ENCODE measurements around the gene ESR1. TPM values are rescaled to one million over a fixed set of nuclear protein-coding genes. Genes with fewer than 3 reads are reported as not detected.

The ESR1 gene
- total RNA-seq, 4 donors from 2014 or later: 0.83 to 1.8 (median 1.3) TPM

DNA sequence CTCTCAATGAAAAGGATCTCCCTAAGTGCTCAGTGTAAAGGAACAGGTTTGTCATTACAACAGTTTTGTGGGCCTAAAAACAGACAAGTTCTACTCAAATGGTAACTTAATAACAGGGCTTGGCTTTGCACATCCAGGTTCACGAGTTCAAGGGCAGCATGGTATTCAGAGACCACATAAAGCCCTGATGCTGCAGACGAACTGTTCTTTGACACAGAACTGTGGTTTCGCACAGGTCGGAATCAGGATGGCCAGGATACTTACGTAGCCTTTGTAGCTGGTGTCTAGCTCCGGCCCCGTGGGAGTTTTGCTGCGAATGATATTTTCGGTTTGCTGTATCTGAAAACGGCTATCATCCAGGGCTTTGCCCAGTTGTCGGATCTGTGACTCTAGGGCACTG lies 335.9 kb downstream of the ESR1 start:
- H3K4me1 ChIP-seq: peaks cover 0 to 7% (median 3%) of the 10 kb centered on the region in 4 donors
- H3K27me3 ChIP-seq: no peaks in the 10 kb centered on the region
- no peak overlapping the region for H3K27ac ChIP-seq (replicated peaks in 1 of 4)
- no peaks in the 10 kb centered on the region for H3K9me3 ChIP-seq
- TF ChIP-seq EP300 (IDR thresholded peaks at IDR 0.05): no peak
- TF ChIP-seq CTCF (IDR thresholded peaks at IDR 0.05): no peak
- TF ChIP-seq POLR2A (IDR thresholded peaks at IDR 0.05; ENCODE audit: low read depth): no peak
- TF ChIP-seq POLR2AphosphoS5 (IDR thresholded peaks at IDR 0.05): no peak
- no peak for DNase-seq (ENCODE audit: extremely low spot score)
- intact Hi-C loops (cut with DNase I): loop anchor here (10.0 kb wide), 1 partner anchor 121 kb away; no protein-coding TSS in a partner anchor
- 79% methylated on average over 11 of the region's 11 CpGs for WGBS
- peaks cover 59 to 97% (median 84%) of the 10 kb centered on the region in 4 donors for H3K36me3 ChIP-seq
- no peak overlapping the region for H3K4me3 ChIP-seq

DNA sequence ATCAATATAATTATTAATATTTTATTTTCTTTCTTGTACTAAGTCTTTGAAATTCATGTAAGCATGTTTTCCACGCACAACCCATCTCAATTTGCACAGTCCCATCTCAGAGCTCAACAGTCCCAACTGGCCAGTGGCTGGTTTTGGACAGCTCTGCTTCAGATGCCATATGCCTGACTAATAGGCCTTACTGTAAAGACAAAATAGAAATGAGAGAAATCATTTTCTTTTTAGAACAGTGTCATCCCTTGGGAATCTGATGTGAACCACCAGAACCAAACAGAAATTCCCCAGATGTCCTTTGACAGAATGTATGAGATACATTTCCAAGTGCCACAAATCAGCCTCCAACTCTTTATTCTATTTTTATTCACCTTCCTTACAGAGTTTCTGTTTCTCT lies 338.9 kb downstream of the ESR1 start:
- DNase-seq (ENCODE audit: extremely low spot score): no peak
- 51% methylated on average over 1 of the region's 1 CpG for WGBS
- intact Hi-C loops (cut with DNase I): loop anchor here (10.0 kb wide), 1 partner anchor 118 kb away; no protein-coding TSS in a partner anchor
- TF ChIP-seq POLR2A (IDR thresholded peaks at IDR 0.05; ENCODE audit: low read depth) (no peak), CTCF (IDR thresholded peaks at IDR 0.05) (no peak), POLR2AphosphoS5 (IDR thresholded peaks at IDR 0.05) (no peak), EP300 (IDR thresholded peaks at IDR 0.05) (no peak)
- Histone ChIP-seq H3K4me1 (peaks cover 0 to 7% (median 3%) of the 10 kb centered on the region in 4 donors), H3K27ac (replicated peaks in 1 of 4) (no peak overlapping the region), H3K4me3 (no peak overlapping the region), H3K27me3 (no peaks in the 10 kb centered on the region), H3K9me3 (no peaks in the 10 kb centered on the region), H3K36me3 (peaks cover 60 to 97% (median 84%) of the 10 kb centered on the region in 4 donors)

DNA sequence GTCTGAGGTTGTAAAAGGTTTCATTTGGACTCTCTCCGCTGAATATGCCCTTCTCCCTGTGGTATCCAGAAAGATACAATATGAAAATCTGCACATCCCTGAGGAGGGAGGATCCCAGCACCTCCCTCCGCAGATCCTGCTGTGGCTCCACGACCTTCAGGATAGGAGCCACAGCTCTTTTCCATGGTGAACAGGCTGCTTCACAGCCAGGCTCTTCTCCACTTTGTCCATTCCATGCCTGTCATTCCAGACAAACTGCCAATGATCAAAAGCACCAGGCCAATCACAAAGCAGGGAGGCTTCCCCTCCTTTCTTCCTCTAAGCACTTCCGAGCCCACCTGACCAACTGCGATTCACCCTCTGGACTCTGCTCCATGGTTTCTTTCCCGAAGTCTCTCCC lies 339.8 kb downstream of the ESR1 start:
- Histone ChIP-seq H3K27me3 (no peaks in the 10 kb centered on the region), H3K4me3 (no peak overlapping the region), H3K36me3 (peaks cover 64 to 98% (median 86%) of the 10 kb centered on the region in 4 donors), H3K4me1 (peaks cover 0 to 7% (median 3%) of the 10 kb centered on the region in 4 donors), H3K27ac (replicated peaks in 1 of 4) (no peak overlapping the region), H3K9me3 (no peaks in the 10 kb centered on the region)
- no peak for TF ChIP-seq EP300 (IDR thresholded peaks at IDR 0.05)
- no peak for TF ChIP-seq POLR2AphosphoS5 (IDR thresholded peaks at IDR 0.05)
- no peak for TF ChIP-seq CTCF (IDR thresholded peaks at IDR 0.05)
- no peak for TF ChIP-seq POLR2A (IDR thresholded peaks at IDR 0.05; ENCODE audit: low read depth)
- 94% methylated on average over 6 of the region's 6 CpGs for WGBS
- no peak for DNase-seq (ENCODE audit: extremely low spot score)
- intact Hi-C loops (cut with DNase I): loop anchor here (10.0 kb wide), 1 partner anchor 118 kb away; no protein-coding TSS in a partner anchor

DNA sequence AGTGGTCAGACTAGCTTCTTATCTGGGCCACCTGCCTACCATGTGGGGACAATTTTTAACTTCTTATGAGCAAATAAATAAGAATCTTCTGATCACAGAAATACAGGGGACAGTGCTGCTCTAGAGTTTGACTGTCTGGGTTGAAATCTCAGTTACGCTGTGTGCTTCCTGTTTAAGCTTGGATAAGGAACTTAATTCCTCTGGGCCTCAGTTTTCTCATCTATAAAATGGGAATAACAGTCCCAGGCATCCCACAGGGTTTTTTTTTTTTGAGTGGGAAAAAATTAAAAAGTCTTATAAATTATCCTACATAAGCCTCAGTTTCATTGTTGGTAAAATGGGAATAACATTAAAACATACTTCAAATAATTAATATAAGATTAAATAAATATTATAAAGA lies 340.9 kb downstream of the ESR1 start:
- DNase-seq (ENCODE audit: extremely low spot score): no peak
- no peaks in the 10 kb centered on the region for H3K27me3 ChIP-seq
- H3K36me3 ChIP-seq: peaks cover 58 to 98% (median 83%) of the 10 kb centered on the region in 4 donors
- no peak overlapping the region for H3K4me3 ChIP-seq
- intact Hi-C loops (cut with DNase I): loop anchor here (10.0 kb wide), 1 partner anchor 116 kb away; no protein-coding TSS in a partner anchor
- TF ChIP-seq POLR2AphosphoS5 (IDR thresholded peaks at IDR 0.05) (no peak), EP300 (IDR thresholded peaks at IDR 0.05) (no peak), CTCF (IDR thresholded peaks at IDR 0.05) (no peak), POLR2A (IDR thresholded peaks at IDR 0.05; ENCODE audit: low read depth) (no peak)
- H3K9me3 ChIP-seq: no peaks in the 10 kb centered on the region
- peaks cover 0 to 7% (median 3%) of the 10 kb centered on the region in 4 donors for H3K4me1 ChIP-seq
- 100% methylated on average over 1 of the region's 1 CpG for WGBS
- no peak overlapping the region for H3K27ac ChIP-seq (replicated peaks in 1 of 4)

DNA sequence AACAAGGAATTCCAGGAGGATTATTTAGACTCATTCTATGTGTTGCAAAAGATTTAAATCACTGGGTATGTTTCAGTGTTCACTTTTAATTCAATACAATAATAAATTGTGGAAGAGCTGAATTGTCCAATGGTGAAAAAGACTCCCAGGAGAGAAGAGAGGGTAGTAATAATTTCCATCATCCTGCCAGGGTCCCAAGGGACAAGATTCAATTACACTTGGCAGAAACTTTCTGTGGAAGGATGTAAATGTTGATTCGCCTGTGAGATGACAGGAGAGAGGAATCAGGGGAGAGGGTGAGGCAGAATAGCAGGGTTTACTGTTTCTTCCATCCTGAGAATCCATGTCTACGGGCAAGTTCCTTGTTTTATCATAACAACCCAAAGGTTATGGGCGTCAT lies 342.7 kb downstream of the ESR1 start:
- no peaks in the 10 kb centered on the region for H3K27me3 ChIP-seq
- no peak overlapping the region for H3K4me3 ChIP-seq
- H3K4me1 ChIP-seq: peaks cover 0 to 7% (median 3%) of the 10 kb centered on the region in 4 donors
- no peaks in the 10 kb centered on the region for H3K9me3 ChIP-seq
- DNase-seq (ENCODE audit: extremely low spot score): no peak
- TF ChIP-seq POLR2AphosphoS5 (IDR thresholded peaks at IDR 0.05) (no peak), EP300 (IDR thresholded peaks at IDR 0.05) (no peak), CTCF (IDR thresholded peaks at IDR 0.05) (no peak), POLR2A (IDR thresholded peaks at IDR 0.05; ENCODE audit: low read depth) (no peak)
- intact Hi-C loops (cut with DNase I): no loop called here
- 79% methylated on average over 3 of the region's 3 CpGs for WGBS
- H3K27ac ChIP-seq (replicated peaks in 1 of 4): no peak overlapping the region
- peaks cover 67 to 98% (median 88%) of the 10 kb centered on the region in 4 donors for H3K36me3 ChIP-seq

All from esophagus muscularis mucosa (tissue), 4 donors.